GM03348 (cell line): ENCODE measurements around the gene SPEN.
A peak's percentile ranks its signal among the peaks of the same experiment; 100 is the strongest.

Source experiments
- DNase-seq: peaks from one replicate; pipeline ENCODE4 v3.0.0; 2012; ENCODE audit warnings: low spot score

The SPEN gene

GRCh38 chr1:15852036-15852827 is 4.7 kb downstream of the SPEN start:
- no peak for DNase-seq

GRCh38 chr1:15852828-15853302 is 5.4 kb downstream of the SPEN start:
- DNase-seq: no peak

- DNase-seq: no peak
Observed at GRCh38 chr1:15856888-15857287, 9.4 kb downstream of the SPEN start.

- DNase-seq: no peak
Observed at GRCh38 chr1:15858069-15858670, 10.7 kb downstream of the SPEN start.

GRCh38 chr1:15858672-15859372 is 11.3 kb downstream of the SPEN start:
- DNase-seq: no peak

- no peak for DNase-seq
Observed at GRCh38 chr1:15863156-15863901, 15.8 kb downstream of the SPEN start.

- DNase-seq: peak; percentile 24
Observed at GRCh38 chr1:15866721-15867201, 19.3 kb downstream of the SPEN start.

GRCh38 chr1:15867288-15867687 is 19.8 kb downstream of the SPEN start:
- no peak for DNase-seq

GRCh38 chr1:15869413-15869812 is 21.9 kb downstream of the SPEN start:
- DNase-seq: no peak

GRCh38 chr1:15870421-15870820 is 22.9 kb downstream of the SPEN start:
- peak; percentile 21 for DNase-seq

- DNase-seq: no peak
Observed at GRCh38 chr1:15874471-15874870, 27.0 kb downstream of the SPEN start.

- no peak for DNase-seq
Observed at GRCh38 chr1:15876357-15877055, 29.0 kb downstream of the SPEN start.

- DNase-seq: no peak
Observed at GRCh38 chr1:15881961-15882360, 34.5 kb downstream of the SPEN start.

GRCh38 chr1:15882665-15883064 is 35.2 kb downstream of the SPEN start:
- no peak for DNase-seq

GRCh38 chr1:15883326-15883725 is 35.8 kb downstream of the SPEN start:
- no peak for DNase-seq

- DNase-seq: no peak
Observed at GRCh38 chr1:15884477-15884876, 37.0 kb downstream of the SPEN start.

GRCh38 chr1:15885269-15885668 is 37.8 kb downstream of the SPEN start:
- DNase-seq: no peak

GRCh38 chr1:15885701-15886610 is 38.4 kb downstream of the SPEN start:
- peak; percentile 95 for DNase-seq

- DNase-seq: no peak
Observed at GRCh38 chr1:15886611-15887167, 39.2 kb downstream of the SPEN start.
